Hindlimb muscle (tissue), 1 donor: Measurements from ENCODE around the gene NEK6. TPM values are rescaled to one million over a fixed set of nuclear protein-coding genes. Genes with fewer than 3 reads are reported as not detected.

ENCODE experiments used
- DNase-seq: peaks from one replicate; pipeline ENCODE4 v3.0.0-alpha.2; 2013
- polyA plus RNA-seq: library from polyadenylated mRNA; unstranded; fragments of 120-200 nt; gene quantifications from one replicate; pipeline ENCODE4 v1.2.1, GENCODE V29; 2013; ENCODE audit not compliant: insufficient read length

NEK6 gene
- 37.0 TPM for polyA plus RNA-seq

GRCh38 chr9:124257844-124258606 is at the start of gene NEK6:
Gene NEK6 (plus strand): TSS chr9:124257949. CDS start chr9:124301965, 44,016 bp downstream.
- DNase-seq, result no peak

GRCh38 chr9:124208571-124208970 is 49.2 kb upstream of the NEK6 start:
- no peak for DNase-seq

- no peak for DNase-seq
Observed at GRCh38 chr9:124209279-124209678, 48.5 kb upstream of the NEK6 start.

GRCh38 chr9:124209774-124210173 is 48.0 kb upstream of the NEK6 start:
- no peak for DNase-seq

- no peak for DNase-seq
Observed at GRCh38 chr9:124210697-124211096, 47.1 kb upstream of the NEK6 start.

- DNase-seq, result no peak
Observed at GRCh38 chr9:124212381-124213050, 45.2 kb upstream of the NEK6 start.

- no peak for DNase-seq
Observed at GRCh38 chr9:124213396-124213795, 44.4 kb upstream of the NEK6 start.

- DNase-seq, result no peak
Observed at GRCh38 chr9:124214116-124214515, 43.6 kb upstream of the NEK6 start.

- DNase-seq, result no peak
Observed at GRCh38 chr9:124214596-124215367, 43.0 kb upstream of the NEK6 start.

- no peak for DNase-seq
Observed at GRCh38 chr9:124215368-124215910, 42.3 kb upstream of the NEK6 start.

- DNase-seq, result no peak
Observed at GRCh38 chr9:124215956-124216355, 41.8 kb upstream of the NEK6 start.

GRCh38 chr9:124216474-124217176 is 41.1 kb upstream of the NEK6 start:
- DNase-seq, result no peak

- no peak for DNase-seq
Observed at GRCh38 chr9:124217836-124218437, 39.8 kb upstream of the NEK6 start.

- peak; percentile 28 for DNase-seq
Observed at GRCh38 chr9:124218438-124218982, 39.2 kb upstream of the NEK6 start.

- no peak for DNase-seq
Observed at GRCh38 chr9:124218987-124219461, 38.7 kb upstream of the NEK6 start.

GRCh38 chr9:124220946-124221451 is 36.8 kb upstream of the NEK6 start:
- DNase-seq, result peak; percentile 23

GRCh38 chr9:124221676-124222075 is 36.1 kb upstream of the NEK6 start:
- no peak for DNase-seq

- DNase-seq, result no peak
Observed at GRCh38 chr9:124222109-124222508, 35.6 kb upstream of the NEK6 start.

- peak; percentile 49 for DNase-seq
Observed at GRCh38 chr9:124222918-124223720, 34.6 kb upstream of the NEK6 start.

- DNase-seq, result no peak
Observed at GRCh38 chr9:124225945-124226344, 31.8 kb upstream of the NEK6 start.
